Natural killer cell (primary cell): ENCODE data around the gene SLC5A10. TPM values are rescaled to one million over a fixed set of nuclear protein-coding genes. Genes with fewer than 3 reads are reported as not detected.
A peak's percentile ranks its signal among the peaks of the same experiment; 100 is the strongest.
"Not testable (repeated sequence)": the region's sequence is repeated elsewhere in the genome, so short reads cannot be mapped to it uniquely, and the experiment has no call there.

ENCODE experiments used
- ATAC-seq, 3 donors: fragments of 150-1000 bp in 2 of 3; fragments of 200-7000 bp in 1 of 3; cut with Tn5 transposase; 1 replicate in 1 of 3; 2 replicates in 2 of 3; pipeline ENCODE4 v1.10.0; 2021; ENCODE audit warnings: mild to moderate bottlenecking in 2 of 3, moderate library complexity in 2 of 3
- DNase-seq, 2 donors: peaks; one replicate each; pipeline versions ENCODE4 v3.0.0 to v3.0.0-alpha.2; 2013 to 2021; ENCODE audit warnings: mixed read lengths in 1 of 2
- H3K27ac ChIP-seq: one replicate; pipeline ENCODE4 v1.5.1; 2013; ENCODE audit warnings: mild to moderate bottlenecking, low read length
- H3K27me3 ChIP-seq: one replicate; pipeline ENCODE4 v1.6.1; 2013; ENCODE audit warnings: low read length; ENCODE audit not compliant: control insufficient read depth, insufficient read depth
- H3K36me3 ChIP-seq: one replicate; pipeline ENCODE4 v1.6.1; 2013; ENCODE audit warnings: low read length; ENCODE audit not compliant: control insufficient read depth, insufficient read depth
- H3K4me1 ChIP-seq: one replicate; pipeline ENCODE4 v1.6.1; 2013; ENCODE audit warnings: low read length; ENCODE audit not compliant: control insufficient read depth, insufficient read depth
- H3K4me3 ChIP-seq: one replicate; pipeline ENCODE4 v1.5.1; 2013; ENCODE audit warnings: low read length
- H3K9me3 ChIP-seq: one replicate; pipeline ENCODE4 v1.6.1; 2013; ENCODE audit warnings: low read length; ENCODE audit not compliant: control insufficient read depth, insufficient read depth
- H3K27ac Mint-ChIP-seq, 2 donors: one replicate each; pipeline ENCODE4 v1.8.0; 2022; ENCODE audit warnings: mild to moderate bottlenecking in 2 of 2, mixed read lengths in 2 of 2, moderate library complexity in 1 of 2
- H3K27me3 Mint-ChIP-seq, 2 donors: one replicate each; pipeline ENCODE4 v1.8.0; 2022; ENCODE audit warnings: low read depth in 2 of 2, mixed read lengths in 2 of 2
- H3K36me3 Mint-ChIP-seq: one replicate; pipeline ENCODE4 v1.8.0; 2022; ENCODE audit warnings: mixed read lengths
- H3K4me1 Mint-ChIP-seq, 2 donors: one replicate each; pipeline ENCODE4 v1.8.0; 2022; ENCODE audit warnings: mixed read lengths in 2 of 2
- H3K4me3 Mint-ChIP-seq: one replicate; pipeline ENCODE4 v1.8.0; 2022; ENCODE audit warnings: mild to moderate bottlenecking, moderate library complexity, mixed read lengths
- H3K9me3 Mint-ChIP-seq, 2 donors: one replicate each; pipeline ENCODE4 v1.8.0; 2022; ENCODE audit warnings: mixed read lengths in 2 of 2
- WGBS: methylation state at CpG from one replicate; pipeline ENCODE4 v1.1.7; 2013; ENCODE audit warnings: missing lambda C conversion rate; ENCODE audit not compliant: insufficient coverage; 5-methylcytosine and 5-hydroxymethylcytosine counted together
- intact Hi-C: fragments of 100-400 bp; cut with micrococcal nuclease; formaldehyde crosslinking; loops from one replicate; pipeline ENCODE4 v1.14.2; 2022
- total RNA-seq, 4 donors: library from RNA; stranded (reverse); fragments of 120-200 nt in 1 of 4; gene quantifications; one replicate each; pipeline versions ENCODE4 v1.2.3 to v1.2.4, GENCODE V29; 2013 to 2022

SLC5A10 gene
- total RNA-seq, 3 donors from 2014 or later (not counting 1 experiment from before 2014, with no cell fraction given): 0.28 TPM; not detected in 2

DNA sequence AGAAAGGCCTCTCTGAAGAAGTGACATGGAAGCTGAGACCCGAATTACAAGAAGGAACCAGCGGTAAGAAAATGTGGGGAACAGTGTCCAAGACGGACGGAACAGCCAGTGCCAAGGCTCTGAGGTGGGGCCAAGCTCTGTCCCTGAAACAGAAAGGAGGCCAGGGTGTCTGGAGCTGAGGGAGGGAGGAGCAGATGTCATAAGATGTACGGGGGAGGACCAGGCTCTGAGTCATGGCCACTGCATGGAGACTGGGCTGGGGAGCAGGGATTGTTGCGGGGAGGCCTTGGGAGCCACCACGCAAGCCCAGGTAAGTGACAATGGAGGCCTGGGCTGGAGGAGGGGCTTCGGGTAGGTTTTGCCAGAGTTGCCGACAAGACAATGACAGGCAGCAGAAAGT lies 92.7 kb downstream of the SLC5A10 start:
- H3K4me1 ChIP-seq, ATAC-seq, DNase-seq, H3K36me3 Mint-ChIP-seq, intact Hi-C loops, H3K27me3 ChIP-seq, H3K4me1 Mint-ChIP-seq, H3K4me3 ChIP-seq, H3K27ac Mint-ChIP-seq, H3K4me3 Mint-ChIP-seq, H3K27ac ChIP-seq, H3K9me3 ChIP-seq, H3K36me3 ChIP-seq, H3K9me3 Mint-ChIP-seq, H3K27me3 Mint-ChIP-seq: not testable (repeated sequence)
- WGBS: no CpG with 5 or more reads among the region's 9 CpGs

DNA sequence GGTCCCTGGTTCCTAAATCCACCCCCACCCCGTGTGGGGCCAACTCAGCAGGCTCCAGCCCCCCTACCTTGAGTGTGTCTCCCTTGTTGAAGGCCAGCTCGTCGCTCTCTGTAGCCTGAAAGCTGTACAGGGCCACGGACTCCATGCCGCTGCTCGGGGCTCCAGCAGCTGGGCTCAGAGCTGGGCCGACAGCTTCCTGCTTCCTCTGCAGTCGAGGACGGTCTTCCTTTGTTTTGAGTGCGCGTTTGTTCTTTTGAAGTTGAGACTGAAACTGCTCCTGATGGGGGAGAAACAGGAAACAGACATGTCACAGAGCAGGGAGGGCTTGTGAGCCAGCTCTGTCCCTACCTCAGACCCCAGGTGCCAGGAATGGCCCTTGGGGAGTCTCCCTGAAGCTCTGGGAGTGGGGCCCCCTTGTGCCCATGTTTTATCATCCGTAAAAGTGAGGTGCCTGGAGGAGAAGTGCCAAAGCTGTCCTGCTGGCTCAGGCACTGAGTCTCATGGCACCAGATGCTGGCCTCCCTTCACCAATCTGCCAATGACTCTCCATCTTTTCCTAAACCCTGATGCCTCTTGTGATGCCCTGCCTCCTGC lies 94.9 kb downstream of the SLC5A10 start, which contains the start of gene GRAP:
TSS of gene GRAP (minus strand) at position 176 of the 594 bp plus-strand sequence. CDS start at position 145, 31 bp downstream.
- intact Hi-C loops, H3K27ac Mint-ChIP-seq, H3K27me3 ChIP-seq, H3K4me3 Mint-ChIP-seq, H3K4me1 Mint-ChIP-seq, H3K9me3 ChIP-seq, H3K27ac ChIP-seq, H3K36me3 ChIP-seq, DNase-seq, H3K9me3 Mint-ChIP-seq, H3K27me3 Mint-ChIP-seq, H3K4me3 ChIP-seq, H3K36me3 Mint-ChIP-seq, H3K4me1 ChIP-seq: not testable (repeated sequence)
- ATAC-seq: peak; percentile 67 to 86 (median 80)
- no CpG with 5 or more reads among the region's 12 CpGs for WGBS

DNA sequence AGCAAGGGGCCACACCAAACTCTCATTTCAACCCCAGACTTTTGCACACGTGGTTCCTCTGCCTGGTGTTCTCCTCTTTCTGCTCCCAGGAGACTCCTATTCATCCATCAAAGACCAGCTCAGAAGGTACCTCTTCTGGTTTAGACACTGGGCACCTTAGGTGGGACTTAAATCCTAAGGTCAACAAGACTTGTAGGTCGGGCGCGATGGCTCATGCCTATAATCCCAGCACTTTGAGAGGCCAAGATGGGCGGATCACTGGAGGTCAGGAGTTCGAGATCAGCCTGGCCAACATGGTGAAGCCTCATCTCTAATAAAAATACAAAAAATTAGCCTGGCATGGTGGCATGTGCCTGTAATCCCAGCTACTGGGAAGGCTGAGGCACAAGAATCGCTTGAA lies 95.5 kb downstream of the SLC5A10 start:
- intact Hi-C loops, H3K4me3 Mint-ChIP-seq, H3K27ac ChIP-seq, ATAC-seq, H3K36me3 Mint-ChIP-seq, H3K4me1 Mint-ChIP-seq, DNase-seq, H3K4me3 ChIP-seq, H3K27ac Mint-ChIP-seq, H3K4me1 ChIP-seq, H3K27me3 ChIP-seq, H3K36me3 ChIP-seq, H3K27me3 Mint-ChIP-seq, H3K9me3 ChIP-seq, H3K9me3 Mint-ChIP-seq: not testable (repeated sequence)
- WGBS: 98% methylated on average over 3 of the region's 7 CpGs

DNA sequence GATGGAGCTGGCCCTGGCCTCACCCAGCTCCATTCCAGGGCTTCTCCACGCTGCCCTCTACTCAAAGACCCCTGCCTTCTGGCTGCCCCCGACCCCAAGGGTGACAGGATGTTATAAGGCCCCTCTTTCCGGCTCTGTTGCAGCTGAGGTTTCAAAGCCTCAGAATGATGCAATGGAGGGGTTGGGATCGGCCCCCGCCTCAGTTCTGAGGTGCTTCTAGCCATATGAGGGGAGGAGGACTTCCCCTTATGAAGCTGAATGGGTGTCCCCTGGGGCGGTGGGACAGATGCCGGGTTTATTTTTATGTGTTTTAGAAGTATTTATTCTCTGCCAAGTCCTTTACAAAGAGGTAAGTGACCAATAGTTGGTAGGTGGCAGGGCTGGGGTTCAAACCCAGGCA lies 96.9 kb downstream of the SLC5A10 start:
- DNase-seq, H3K4me1 Mint-ChIP-seq, H3K4me3 ChIP-seq, H3K27ac Mint-ChIP-seq, H3K27ac ChIP-seq, H3K27me3 ChIP-seq, H3K4me1 ChIP-seq, H3K4me3 Mint-ChIP-seq, H3K9me3 ChIP-seq, intact Hi-C loops, H3K36me3 Mint-ChIP-seq, ATAC-seq, H3K27me3 Mint-ChIP-seq, H3K36me3 ChIP-seq, H3K9me3 Mint-ChIP-seq: not testable (repeated sequence)
- no CpG with 5 or more reads among the region's 7 CpGs for WGBS

DNA sequence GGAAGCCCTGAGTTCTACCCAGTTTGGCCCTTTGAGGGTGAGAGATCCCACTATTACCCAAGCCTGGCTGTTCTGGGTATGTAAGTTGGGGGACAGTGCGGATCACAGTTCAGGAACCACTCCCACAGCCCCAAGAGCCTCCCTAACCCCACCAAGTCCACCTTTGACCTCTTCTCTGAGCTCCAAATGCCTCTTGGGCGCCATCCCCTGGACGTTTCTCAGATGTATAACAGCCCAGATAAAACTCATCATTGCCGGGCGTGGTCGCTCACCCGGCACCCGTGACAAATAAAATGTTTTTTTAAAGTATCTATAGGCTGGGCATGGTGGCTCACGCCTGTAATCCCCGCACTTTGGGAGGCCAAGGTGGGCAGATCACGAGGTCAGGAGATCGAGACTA lies 103.5 kb downstream of the SLC5A10 start:
- H3K4me3 ChIP-seq, H3K9me3 ChIP-seq, H3K4me3 Mint-ChIP-seq, H3K9me3 Mint-ChIP-seq, H3K4me1 ChIP-seq, H3K27ac ChIP-seq, H3K27me3 ChIP-seq, H3K4me1 Mint-ChIP-seq, DNase-seq, H3K36me3 ChIP-seq, H3K27ac Mint-ChIP-seq, intact Hi-C loops, H3K27me3 Mint-ChIP-seq, H3K36me3 Mint-ChIP-seq: not testable (repeated sequence)
- ATAC-seq: peak; percentile 72 to 86 (median 84)
- WGBS: no CpG with 5 or more reads among the region's 12 CpGs

DNA sequence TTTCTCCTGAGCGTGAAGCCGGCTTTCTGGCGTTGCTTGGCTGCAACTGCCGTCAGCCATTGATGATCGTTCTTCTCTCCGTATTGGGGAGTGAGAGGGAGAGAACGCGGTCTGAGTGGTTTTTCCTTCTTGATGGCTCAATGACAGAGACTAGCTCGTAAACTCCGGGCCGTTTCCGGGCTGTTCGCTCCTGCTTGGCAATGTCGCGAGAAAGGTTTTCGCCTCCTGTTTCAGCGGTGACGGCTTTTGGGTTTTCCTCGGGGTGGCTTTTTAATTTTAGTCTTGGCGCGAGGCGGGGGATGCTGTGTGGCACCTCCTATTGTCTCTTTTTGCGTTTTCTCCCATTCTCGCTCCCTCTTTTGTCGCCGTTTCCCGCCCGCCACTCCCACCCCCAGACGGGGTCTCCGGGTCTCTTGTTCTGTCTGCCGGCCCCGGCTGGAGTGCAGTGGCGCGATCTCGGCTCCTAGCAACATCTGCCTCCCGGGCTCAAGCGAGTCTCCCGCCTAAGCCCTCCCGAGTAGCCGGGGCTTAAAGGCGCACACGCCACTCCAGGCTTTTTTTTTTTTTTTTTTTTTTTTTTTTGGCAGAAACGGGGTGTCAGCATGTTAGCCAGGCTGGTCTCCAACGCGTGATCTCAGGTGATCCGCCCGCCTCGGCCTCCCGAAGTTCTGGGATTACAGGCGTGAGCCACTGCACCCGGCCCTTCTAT lies 110.2 kb downstream of the SLC5A10 start:
- H3K27ac Mint-ChIP-seq: peak overlapping the region in 1 of 2 donors; percentile 54
- H3K36me3 ChIP-seq: not testable (repeated sequence)

DNA sequence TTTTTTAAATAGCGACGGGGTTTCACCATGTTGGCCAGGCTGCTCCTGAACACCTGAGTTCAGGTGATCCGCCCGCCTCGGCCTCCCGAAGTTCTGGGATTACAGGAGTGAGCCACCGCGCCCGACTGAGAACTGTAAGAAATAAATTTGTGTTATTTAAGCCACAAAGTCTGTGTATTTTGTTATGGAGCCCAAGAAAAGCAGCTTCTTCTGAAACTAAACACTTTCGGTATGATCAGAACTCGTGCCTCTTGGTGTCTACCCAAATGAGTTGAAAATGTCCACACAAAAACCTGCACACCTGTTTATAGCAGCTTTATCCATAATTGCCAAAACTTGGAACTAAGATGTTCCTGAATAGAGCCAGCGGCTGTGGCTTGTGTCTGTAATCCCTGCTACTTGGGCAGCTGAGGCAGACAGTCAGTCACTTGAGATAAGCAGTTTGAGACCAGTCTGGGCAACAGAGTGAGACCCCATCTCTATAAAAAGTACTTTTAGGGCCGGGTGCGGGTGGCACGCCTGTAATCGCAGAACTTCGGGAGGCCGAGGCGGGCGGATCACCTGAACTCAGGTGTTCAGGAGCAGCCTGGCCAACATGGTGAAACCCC lies 110.9 kb downstream of the SLC5A10 start:
- no CpG with 5 or more reads among the region's 20 CpGs for WGBS
- ATAC-seq: peak; percentile 66 to 81 (median 67)
- not testable (repeated sequence) for H3K4me3 Mint-ChIP-seq

More for the DNA sequence above, 110.2 kb downstream of the SLC5A10 start:
- ATAC-seq (peak; percentile 60 to 74 (median 70)), DNase-seq (peak in 1 of 2 donors; percentile 88)
- H3K4me1 ChIP-seq, intact Hi-C loops, H3K27ac ChIP-seq, H3K4me1 Mint-ChIP-seq, H3K9me3 ChIP-seq, H3K27me3 ChIP-seq, H3K4me3 ChIP-seq, H3K27me3 Mint-ChIP-seq, H3K36me3 Mint-ChIP-seq, H3K9me3 Mint-ChIP-seq: not testable (repeated sequence)
- H3K4me3 Mint-ChIP-seq: peak overlapping the region; percentile 56
- WGBS: 0% methylated on average over 14 of the region's 51 CpGs

More for the DNA sequence above, 110.9 kb downstream of the SLC5A10 start:
- H3K36me3 ChIP-seq, H3K9me3 ChIP-seq, intact Hi-C loops, DNase-seq, H3K4me3 ChIP-seq, H3K9me3 Mint-ChIP-seq, H3K27ac ChIP-seq, H3K4me1 Mint-ChIP-seq, H3K36me3 Mint-ChIP-seq, H3K27me3 ChIP-seq, H3K27me3 Mint-ChIP-seq, H3K4me1 ChIP-seq: not testable (repeated sequence)
- H3K27ac Mint-ChIP-seq: peak overlapping the region; percentile 66 to 86
